ENCODE measurements around the gene KLRK1.

DNA sequence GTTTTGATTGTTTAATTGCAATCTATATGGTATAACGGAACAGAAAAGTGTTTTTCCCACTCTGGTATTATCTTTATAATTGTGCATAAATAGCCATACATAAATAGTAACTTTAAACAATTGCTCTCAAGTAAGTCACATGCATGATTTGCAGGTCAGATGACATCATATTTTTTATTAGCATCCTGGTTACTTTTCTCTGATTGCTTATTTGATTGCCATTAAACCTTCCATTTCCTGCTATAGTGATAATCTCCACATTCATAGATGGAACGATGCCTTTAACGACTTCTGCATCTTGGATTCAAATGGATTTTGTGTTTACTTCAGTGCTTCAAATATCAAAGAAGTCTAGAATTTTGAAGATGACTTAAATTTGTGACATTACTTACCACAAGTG is 3.5 kb upstream of the KLRK1 start:
- TF ChIP-seq POLR2AphosphoS5 (IDR thresholded peaks at IDR 0.05; ENCODE audit: low read depth, low read length) (no peak), POLR2A (IDR thresholded peaks at IDR 0.05; ENCODE audit: low read depth, low read length) (no peak), PAX5 (IDR thresholded peaks at IDR 0.05; ENCODE audit: insufficient read depth, low read length, severe bottlenecking) (no peak), TAF1 (IDR thresholded peaks at IDR 0.05; ENCODE audit: low read depth, low read length) (no peak), SPI1 (IDR thresholded peaks at IDR 0.05; ENCODE audit: low read depth, low read length) (no peak), POU2F2 (IDR thresholded peaks at IDR 0.05; ENCODE audit: low read depth, low read length) (no peak)

Data from GM12891 (cell line).